ENCODE measurements around the gene HSF5. TPM values are rescaled to one million over a fixed set of nuclear protein-coding genes. Genes with fewer than 3 reads are reported as not detected.

The HSF5 gene
- total and polyA plus RNA-seq, 2 of the 13 experiments (the other 11 are each of a cell fraction or from before 2014, with no cell fraction given) = not detected

- 0 out of 2 replicates have a peak, but pooled peaks have one; percentile 27 for TF ChIP-seq ZNF362 (CRISPR knock-in tag; IDR thresholded peaks at IDR 0.05; ENCODE audit: borderline replicate concordance)
- peak; percentile 88; the same call in 1 of the 2 replicates for TF ChIP-seq BORCS8-MEF2B (CRISPR knock-in tag; IDR thresholded peaks at IDR 0.05)
- TF ChIP-seq NR2C2 (CRISPR knock-in tag; IDR thresholded peaks at IDR 0.05; ENCODE audit: borderline replicate concordance) = peak; percentile 36; the same call in 1 of the 2 replicates
- TF ChIP-seq ZNF350 (CRISPR knock-in tag; IDR thresholded peaks at IDR 0.05; ENCODE audit: borderline replicate concordance, low read depth) = peak; percentile 94
- TF ChIP-seq SIX4 (CRISPR knock-in tag; IDR thresholded peaks at IDR 0.05) = peak; percentile 73
- 0 out of 2 replicates have a peak, but pooled peaks have one; percentile 35 for TF ChIP-seq ZNF337 (CRISPR knock-in tag; IDR thresholded peaks at IDR 0.05; ENCODE audit: borderline replicate concordance, low read depth)
- no peak for TF ChIP-seq PCBP1 (IDR thresholded peaks at IDR 0.05; ENCODE audit: borderline replicate concordance, low read depth, low read length)
- TF ChIP-seq HOXA3 (CRISPR knock-in tag; IDR thresholded peaks at IDR 0.05) = peak; percentile 91
- TF ChIP-seq ZNF225 (CRISPR knock-in tag; IDR thresholded peaks at IDR 0.05) = no peak
- TF ChIP-seq ZNF788 (CRISPR knock-in tag; IDR thresholded peaks at IDR 0.05; ENCODE audit: borderline replicate concordance) = peak; percentile 91; the same call in 1 of the 2 replicates
- TF ChIP-seq ZBTB42 (CRISPR knock-in tag; IDR thresholded peaks at IDR 0.05) = no peak
- peak; percentile 73 for TF ChIP-seq ZNF770 (CRISPR knock-in tag; IDR thresholded peaks at IDR 0.05)
- peak; percentile 93 for TF ChIP-seq RXRB (CRISPR knock-in tag; IDR thresholded peaks at IDR 0.05; ENCODE audit: borderline replicate concordance)
- peak; percentile 45; the same call in 1 of the 2 replicates for TF ChIP-seq SP140L (CRISPR knock-in tag; IDR thresholded peaks at IDR 0.05; ENCODE audit: borderline replicate concordance)
- no peak; the same call in 1 of the 2 replicates for TF ChIP-seq FUBP1 (CRISPR knock-in tag; IDR thresholded peaks at IDR 0.05; ENCODE audit: borderline replicate concordance)
- TF ChIP-seq RBM39 (IDR thresholded peaks at IDR 0.05; ENCODE audit: low read depth, low read length, poor library complexity, severe bottlenecking) = peak; percentile 39
- TF ChIP-seq WIZ (CRISPR knock-in tag; IDR thresholded peaks at IDR 0.05) = no peak
- peak; percentile 63; the same call in 1 of the 2 replicates for TF ChIP-seq EHMT2 (IDR thresholded peaks at IDR 0.05; ENCODE audit: borderline replicate concordance, low read depth, low read length)
- peak; percentile 62 for TF ChIP-seq KLF11 (CRISPR knock-in tag; IDR thresholded peaks at IDR 0.05)
- TF ChIP-seq GATA4 (IDR thresholded peaks at IDR 0.05; ENCODE audit: borderline replicate concordance, low read depth) = peak; percentile 75; the same call in 1 of the 2 replicates
- no peak for TF ChIP-seq ATAD3A (CRISPR knock-in tag; IDR thresholded peaks at IDR 0.05)
- TF ChIP-seq ZNF891 (CRISPR knock-in tag; IDR thresholded peaks at IDR 0.05) = peak; percentile 91
- peak; percentile 56; the same call in 1 of the 2 replicates for TF ChIP-seq SOX13 (IDR thresholded peaks at IDR 0.05)
- peak in 1 of 2 experiments; percentile 95; a peak in 2 of 4 replicates for TF ChIP-seq SOX13 (CRISPR knock-in tag; conservative IDR thresholded peaks at IDR 0.05 in 1 of 2, IDR thresholded peaks at IDR 0.05 in 1 of 2)
Observed at GRCh38 chr17:58381124-58382035, 106.8 kb downstream of the HSF5 start (continued).

Measured in HepG2 (cell line).